Uterus (tissue), 2 donors: ENCODE results near the gene CTSE.

Experiments
- POLR2A ChIP-seq, 2 donors: fragments of 450-650 bp; IDR thresholded peaks; one replicate each; pipeline ENCODE4 v1.6.1; 2016; ENCODE audit warnings: antibody characterized with exemption in 2 of 2, mild to moderate bottlenecking in 1 of 2, moderate library complexity in 1 of 2
- TF ChIP-seq, protein P1 (sequence below), 4 experiments: fragments of 200-600 bp in 2 of 4; fragments of 450-650 bp in 2 of 4; sonication (generic) in 2 of 4; IDR thresholded peaks; one replicate each; pipeline ENCODE4 v1.5.1; 2016 to 2019; ENCODE audit warnings: antibody characterized with exemption in 4 of 4, mild to moderate bottlenecking in 2 of 4, moderate library complexity in 1 of 4

DNA sequence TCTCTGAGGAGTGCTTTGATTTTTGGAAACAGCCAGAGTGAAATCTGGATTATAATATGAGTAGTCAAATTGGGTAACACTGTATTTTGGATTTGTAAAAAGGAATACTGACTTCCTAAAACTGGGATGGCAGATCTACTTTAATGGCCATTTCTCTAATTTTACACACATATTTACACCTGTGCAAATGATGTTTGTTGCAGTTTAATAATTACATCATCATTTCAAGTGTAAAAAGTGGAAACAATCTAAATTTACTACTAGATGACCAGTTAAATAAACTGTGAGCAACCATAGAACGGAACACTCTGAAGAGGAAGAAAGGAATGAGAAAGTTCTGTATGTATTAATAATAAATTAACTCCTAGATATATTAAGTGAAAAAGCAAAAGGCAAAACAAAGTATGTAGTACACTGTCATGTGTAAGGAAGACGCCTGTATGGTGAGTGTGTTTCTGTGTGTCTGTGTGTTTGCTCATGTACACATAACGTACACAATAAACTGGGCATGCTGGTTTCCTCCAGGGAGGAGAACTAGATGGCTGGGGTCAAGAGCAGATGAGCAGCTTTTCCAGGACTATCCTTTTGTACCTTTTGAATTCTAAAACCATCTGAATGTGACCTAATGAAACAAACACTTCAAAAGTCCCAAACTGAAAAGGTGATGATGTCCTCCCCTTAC is 26.4 kb upstream of the CTSE start:
- no peak for TF ChIP-seq POLR2A (IDR thresholded peaks at IDR 0.05)
- TF ChIP-seq, protein P1, sequence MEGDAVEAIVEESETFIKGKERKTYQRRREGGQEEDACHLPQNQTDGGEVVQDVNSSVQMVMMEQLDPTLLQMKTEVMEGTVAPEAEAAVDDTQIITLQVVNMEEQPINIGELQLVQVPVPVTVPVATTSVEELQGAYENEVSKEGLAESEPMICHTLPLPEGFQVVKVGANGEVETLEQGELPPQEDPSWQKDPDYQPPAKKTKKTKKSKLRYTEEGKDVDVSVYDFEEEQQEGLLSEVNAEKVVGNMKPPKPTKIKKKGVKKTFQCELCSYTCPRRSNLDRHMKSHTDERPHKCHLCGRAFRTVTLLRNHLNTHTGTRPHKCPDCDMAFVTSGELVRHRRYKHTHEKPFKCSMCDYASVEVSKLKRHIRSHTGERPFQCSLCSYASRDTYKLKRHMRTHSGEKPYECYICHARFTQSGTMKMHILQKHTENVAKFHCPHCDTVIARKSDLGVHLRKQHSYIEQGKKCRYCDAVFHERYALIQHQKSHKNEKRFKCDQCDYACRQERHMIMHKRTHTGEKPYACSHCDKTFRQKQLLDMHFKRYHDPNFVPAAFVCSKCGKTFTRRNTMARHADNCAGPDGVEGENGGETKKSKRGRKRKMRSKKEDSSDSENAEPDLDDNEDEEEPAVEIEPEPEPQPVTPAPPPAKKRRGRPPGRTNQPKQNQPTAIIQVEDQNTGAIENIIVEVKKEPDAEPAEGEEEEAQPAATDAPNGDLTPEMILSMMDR (IDR thresholded peaks at IDR 0.05), result no peak
